ENCODE measurements around the gene DNASE1L2. TPM values are rescaled to one million over a fixed set of nuclear protein-coding genes. Genes with fewer than 3 reads are reported as not detected.
"Not testable (repeated sequence)": the region's sequence is repeated elsewhere in the genome, so short reads cannot be mapped to it uniquely, and the experiment has no call there.

Gene DNASE1L2
- total and polyA plus RNA-seq, 2 of the 4 experiments (the other 2 are of a cell fraction), result 0.18 to 0.75 TPM

DNA sequence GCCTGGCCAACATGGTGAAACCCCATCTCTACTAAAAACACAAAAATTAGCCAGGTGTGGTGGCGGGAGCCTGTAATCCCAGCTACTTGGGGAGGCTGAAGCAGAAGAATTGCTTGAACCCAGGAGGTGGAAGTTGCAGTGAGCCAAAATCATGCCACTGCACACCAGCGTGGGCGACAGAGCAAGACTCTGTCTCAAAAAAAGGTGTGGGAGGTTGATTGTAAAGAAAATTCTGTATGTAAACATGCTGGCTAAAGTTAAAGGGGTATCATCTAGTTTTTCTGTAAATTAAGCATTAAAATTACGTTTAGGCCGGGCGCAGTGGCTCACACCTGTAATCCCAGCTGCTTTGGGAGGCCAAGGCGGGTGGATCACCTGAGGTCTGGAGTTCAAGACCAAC is 22.3 kb downstream of the DNASE1L2 start:
- H2BK5ac ChIP-seq (ENCODE audit: low read depth, low read length, poor library complexity, severe bottlenecking); H3K4me2 ChIP-seq (ENCODE audit: low read depth, low read length); POLR2A ChIA-PET (ENCODE audit: unreplicated experiment); intact Hi-C loops (cut with micrococcal nuclease); H2AFZ ChIP-seq (replicated peaks; ENCODE audit: low read length, poor library complexity); BruUV-seq (replicated peaks); H3K27me3 ChIP-seq (ENCODE audit: control insufficient read depth, insufficient read depth, low read length); H3K9me1 ChIP-seq (ENCODE audit: insufficient read depth, low read length); H3K9ac ChIP-seq (ENCODE audit: low read depth, low read length); CTCF ChIA-PET; H3K23ac ChIP-seq (ENCODE audit: low read depth, low read length); dilution Hi-C loops (cut with HindIII; ENCODE audit: low sequenced_read_pairs, unreplicated experiment); H3K4me1 ChIP-seq (ENCODE audit: control insufficient read depth, insufficient read depth, low read length); H3K56ac ChIP-seq (ENCODE audit: extremely low read depth, insufficient read depth, low read length); H3K14ac ChIP-seq (replicated peaks; ENCODE audit: low read depth, low read length); H2BK15ac ChIP-seq (ENCODE audit: low read depth, low read length); H4K91ac ChIP-seq (ENCODE audit: insufficient read depth, low read depth, low read length); H3K18ac ChIP-seq (ENCODE audit: low read depth, low read length); H4K5ac ChIP-seq (ENCODE audit: low read depth, low read length); H3K4me3 ChIP-seq (ENCODE audit: insufficient read depth, low read depth, low read length); H2AK5ac ChIP-seq (ENCODE audit: low read depth, low read length); ATAC-seq (ENCODE audit: low read depth); H2BK20ac ChIP-seq (ENCODE audit: low read depth, low read length); H3K27ac ChIP-seq (ENCODE audit: insufficient read depth, low read length); H2BK120ac ChIP-seq (ENCODE audit: low read depth, low read length); H3K4ac ChIP-seq (ENCODE audit: low read depth, low read length); DNase-seq; H3K9me3 ChIP-seq (ENCODE audit: control insufficient read depth, insufficient read depth, low read length); H2AK9ac ChIP-seq (replicated peaks; ENCODE audit: low read depth, low read length, poor library complexity); H4K8ac ChIP-seq (ENCODE audit: low read depth in 2 of 2, low read length in 2 of 2): not testable (repeated sequence)
- Histone ChIP-seq H4K20me1 (ENCODE audit: insufficient read depth, low read length) (peaks cover 29% of the 10 kb centered on the region), H3K36me3 (ENCODE audit: control insufficient read depth, insufficient read depth, low read length) (peaks cover 61% of the 10 kb centered on the region), H3K79me1 (ENCODE audit: low read depth in 1 of 2, low read length in 2 of 2) (peaks cover 27 to 46% of the 10 kb centered on the region in 2 experiments)
- in situ Hi-C loops (cut with MboI; ENCODE audit: low sequenced_read_pairs), result loop anchor here (10.0 kb wide), 1 partner anchor 246 kb away; no protein-coding TSS in a partner anchor
- WGBS, 2 experiments (ENCODE audit: extremely low coverage in 2 of 2, insufficient read length in 1 of 2), result 100% methylated on average over 2 of the region's 7 CpGs; no CpG with 5 or more reads in 1 of the 2 experiments

Measured in IMR-90 (cell line).